Upper lobe of left lung (tissue), 4 donors: ENCODE results near the gene AHCYL2.

ENCODE experiments used
- EP300 ChIP-seq, 4 donors: sonication (generic); formaldehyde crosslinking; IDR thresholded peaks; one replicate each; pipeline ENCODE4 v1.5.1; 2017; ENCODE audit warnings: antibody characterized with exemption in 4 of 4, control low read depth in 2 of 4
- TF ChIP-seq, protein P1 (sequence below), 6 experiments: fragments of 450-650 bp in 4 of 6; fragments of 200-600 bp in 2 of 6; sonication (generic) in 2 of 6; IDR thresholded peaks; one replicate each; pipeline ENCODE4 v1.5.1; 2016 to 2019; ENCODE audit warnings: antibody characterized with exemption in 6 of 6

DNA sequence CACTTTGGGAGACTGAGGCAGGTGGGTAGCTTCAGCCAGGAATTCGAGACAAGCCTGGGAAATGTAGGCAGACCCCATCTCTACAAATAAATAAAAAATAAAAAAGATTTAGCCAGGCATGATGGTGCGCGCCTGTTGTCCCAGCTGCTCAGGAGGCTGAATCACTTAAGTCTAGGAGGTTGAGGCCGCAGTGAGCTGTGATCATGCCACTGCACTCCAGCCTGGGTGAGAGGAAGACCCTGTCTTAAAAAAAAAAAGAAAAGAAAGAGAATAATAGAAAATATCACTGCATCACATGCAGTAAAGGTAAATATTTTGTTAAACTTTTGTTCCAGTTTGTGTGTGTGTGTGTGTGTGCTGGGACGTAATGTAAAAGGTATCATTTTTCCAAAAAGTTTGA lies 212.4 kb downstream of the AHCYL2 start:
- TF ChIP-seq EP300 (IDR thresholded peaks at IDR 0.05): no peak
- TF ChIP-seq, protein P1, sequence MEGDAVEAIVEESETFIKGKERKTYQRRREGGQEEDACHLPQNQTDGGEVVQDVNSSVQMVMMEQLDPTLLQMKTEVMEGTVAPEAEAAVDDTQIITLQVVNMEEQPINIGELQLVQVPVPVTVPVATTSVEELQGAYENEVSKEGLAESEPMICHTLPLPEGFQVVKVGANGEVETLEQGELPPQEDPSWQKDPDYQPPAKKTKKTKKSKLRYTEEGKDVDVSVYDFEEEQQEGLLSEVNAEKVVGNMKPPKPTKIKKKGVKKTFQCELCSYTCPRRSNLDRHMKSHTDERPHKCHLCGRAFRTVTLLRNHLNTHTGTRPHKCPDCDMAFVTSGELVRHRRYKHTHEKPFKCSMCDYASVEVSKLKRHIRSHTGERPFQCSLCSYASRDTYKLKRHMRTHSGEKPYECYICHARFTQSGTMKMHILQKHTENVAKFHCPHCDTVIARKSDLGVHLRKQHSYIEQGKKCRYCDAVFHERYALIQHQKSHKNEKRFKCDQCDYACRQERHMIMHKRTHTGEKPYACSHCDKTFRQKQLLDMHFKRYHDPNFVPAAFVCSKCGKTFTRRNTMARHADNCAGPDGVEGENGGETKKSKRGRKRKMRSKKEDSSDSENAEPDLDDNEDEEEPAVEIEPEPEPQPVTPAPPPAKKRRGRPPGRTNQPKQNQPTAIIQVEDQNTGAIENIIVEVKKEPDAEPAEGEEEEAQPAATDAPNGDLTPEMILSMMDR (IDR thresholded peaks at IDR 0.05): no peak
